ENCODE results near the gene KLK1. TPM values are rescaled to one million over a fixed set of nuclear protein-coding genes. Genes with fewer than 3 reads are reported as not detected.
"Not testable (repeated sequence)": the region's sequence is repeated elsewhere in the genome, so short reads cannot be mapped to it uniquely, and the experiment has no call there.

Gene KLK1
- total RNA-seq, 1 experiment from 2014 or later: not detected

DNA sequence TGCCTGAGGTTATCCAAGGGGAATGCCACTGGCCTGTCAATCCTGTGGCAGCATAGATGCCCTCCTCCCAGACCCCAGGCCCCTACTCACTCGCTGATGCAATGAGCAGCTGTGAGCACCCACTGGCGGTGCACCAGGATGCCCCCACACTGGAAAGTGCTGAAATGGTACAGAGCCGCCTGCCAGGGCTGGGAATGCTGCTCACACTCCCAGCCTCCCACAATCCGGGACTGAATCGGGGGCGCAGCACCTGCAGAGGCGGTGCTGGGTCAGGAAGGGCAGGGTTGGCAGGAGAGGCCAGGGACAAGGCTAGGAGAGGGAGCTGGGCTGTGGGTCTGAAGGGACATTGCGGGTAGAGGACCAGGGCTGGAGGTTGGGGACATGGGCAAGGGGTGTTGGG is 2.0 kb downstream of the KLK1 start:
- Histone ChIP-seq H3K27me3 (peaks cover 58% of the 10 kb centered on the region), H3K36me3 (no peaks in the 10 kb centered on the region), H3K4me3 (no peak overlapping the region), H3K9me3 (no peaks in the 10 kb centered on the region)
- no peak for DNase-seq

DNA sequence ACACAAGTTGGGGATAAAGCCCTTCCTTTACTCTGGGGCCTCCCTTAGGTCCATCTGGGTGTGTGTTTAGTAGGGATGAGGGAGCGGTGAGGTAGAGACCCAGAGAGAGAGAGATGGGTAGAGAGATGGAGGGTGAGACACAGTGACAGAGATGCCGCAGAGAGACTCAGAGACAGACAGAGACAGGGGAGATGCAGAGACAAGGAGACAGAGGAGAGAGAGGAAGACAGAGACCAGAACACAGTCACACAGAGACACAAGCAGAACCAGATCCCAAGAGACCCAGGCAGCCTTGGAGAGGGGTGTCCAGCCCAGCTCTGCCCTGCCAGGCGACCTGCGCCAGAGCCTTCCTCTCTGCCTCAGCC is 2.4 kb downstream of the KLK1 start:
- H3K36me3 ChIP-seq: no peaks in the 10 kb centered on the region
- H3K9me3 ChIP-seq: no peaks in the 10 kb centered on the region
- DNase-seq: no peak
- no peak overlapping the region for H3K4me3 ChIP-seq
- peaks cover 54% of the 10 kb centered on the region for H3K27me3 ChIP-seq

DNA sequence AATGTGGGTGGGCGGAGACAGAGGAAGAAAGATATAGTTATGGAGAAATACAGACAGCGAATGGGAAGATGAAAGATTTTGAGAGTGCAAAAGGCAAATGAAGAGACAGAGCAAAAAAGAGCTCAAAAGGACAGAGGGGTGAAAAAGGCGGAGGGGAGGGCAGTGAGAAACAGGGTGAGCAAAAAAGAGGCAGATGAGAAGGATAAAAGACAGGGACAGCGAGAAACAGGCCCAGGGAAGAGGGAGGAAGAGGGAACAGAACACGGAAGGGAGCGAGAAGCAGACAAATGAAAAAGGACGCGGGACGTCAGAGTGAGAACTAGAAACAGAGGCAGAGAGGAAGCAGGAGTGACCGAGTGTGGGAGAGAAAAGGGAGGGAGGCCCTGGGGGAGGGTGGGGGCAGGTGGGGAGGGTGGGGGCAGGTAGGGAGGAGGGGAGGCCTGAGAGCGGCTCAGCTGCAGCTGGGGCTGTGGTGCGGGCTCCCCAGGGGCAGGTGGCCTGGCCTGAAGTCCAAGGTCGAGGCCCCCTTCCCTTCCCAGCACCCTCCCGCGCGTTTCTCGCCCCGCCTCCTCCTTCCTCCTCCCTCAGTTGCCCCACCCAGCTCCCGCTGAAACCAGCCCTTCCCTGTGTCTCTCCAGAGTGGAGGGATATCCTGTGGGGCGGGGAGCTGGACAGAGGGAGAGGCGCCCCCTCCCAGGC is 2.9 kb downstream of the KLK1 start:
- no peaks in the 10 kb centered on the region for H3K36me3 ChIP-seq
- H3K4me3 ChIP-seq: no peak overlapping the region
- H3K9me3 ChIP-seq: peaks cover under 1% of the 10 kb centered on the region; the same call in 1 of the 2 replicates
- H3K27me3 ChIP-seq: peaks cover 52% of the 10 kb centered on the region
- no peak for DNase-seq

- Histone ChIP-seq H3K27me3 (peaks cover 53% of the 10 kb centered on the region), H3K9me3 (peaks cover 7% of the 10 kb centered on the region; the same call in 1 of the 2 replicates), H3K4me3 (no peak overlapping the region), H3K36me3 (no peaks in the 10 kb centered on the region)
- no peak for DNase-seq
Measured at GRCh38 chr19:50820086-50820485, 3.5 kb downstream of the KLK1 start.

DNA sequence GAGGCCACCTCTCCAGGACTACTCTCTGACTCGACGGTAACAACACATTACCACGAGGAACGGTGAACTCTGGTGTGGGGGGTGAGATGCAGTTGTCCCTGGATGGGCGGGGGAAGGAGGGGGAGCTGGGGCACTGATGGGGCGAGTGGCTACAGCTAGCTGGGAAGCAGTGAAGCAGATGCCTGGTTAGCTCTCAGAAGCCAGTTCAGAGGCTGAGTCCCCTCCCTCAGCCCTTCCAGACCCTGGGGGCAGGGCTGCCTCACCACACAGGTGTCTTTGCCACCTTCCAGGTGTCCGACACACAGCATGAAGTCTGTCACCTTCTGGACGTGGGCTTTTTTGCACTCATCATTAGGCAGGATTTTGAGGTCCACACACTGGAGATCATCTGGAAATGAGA is 4.0 kb downstream of the KLK1 start:
- Histone ChIP-seq H3K9me3 (peaks cover 7% of the 10 kb centered on the region; the same call in 1 of the 2 replicates), H3K4me3 (no peak overlapping the region), H3K27me3 (peaks cover 54% of the 10 kb centered on the region), H3K36me3 (no peaks in the 10 kb centered on the region)
- no peak for DNase-seq

DNA sequence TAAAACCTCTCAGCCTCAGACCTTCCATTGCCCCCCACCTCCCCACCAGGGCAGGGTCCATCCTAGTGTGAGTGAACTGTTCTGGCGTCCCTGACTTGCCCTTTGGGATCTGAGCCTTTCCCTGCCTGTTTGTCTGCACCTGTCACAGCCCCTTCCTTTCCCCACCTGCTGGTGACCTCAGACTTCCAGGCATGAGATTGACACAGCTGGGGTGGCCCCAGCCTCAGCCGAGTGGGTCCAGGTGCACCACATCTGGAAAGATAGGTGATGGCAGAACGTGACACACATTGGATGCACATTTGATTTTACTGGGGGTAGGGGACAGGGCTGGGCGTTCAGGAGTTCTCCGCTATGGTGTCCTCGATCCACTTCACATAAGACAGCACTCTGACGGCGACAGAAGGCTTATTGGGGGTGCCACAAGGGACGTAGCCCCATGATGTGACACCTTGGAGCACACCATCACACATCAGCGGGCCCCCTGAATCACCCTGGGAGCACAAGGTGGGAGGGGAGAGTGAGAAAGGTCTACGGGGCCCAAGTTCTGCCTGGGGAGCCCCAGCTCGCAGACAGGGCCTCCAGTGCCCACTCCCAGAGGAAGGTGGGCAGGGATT is 4.6 kb downstream of the KLK1 start:
- Histone ChIP-seq H3K4me3 (no peak overlapping the region), H3K9me3 (peaks cover 7% of the 10 kb centered on the region; the same call in 1 of the 2 replicates), H3K36me3 (no peaks in the 10 kb centered on the region), H3K27me3 (peaks cover 50% of the 10 kb centered on the region)
- no peak for DNase-seq

DNA sequence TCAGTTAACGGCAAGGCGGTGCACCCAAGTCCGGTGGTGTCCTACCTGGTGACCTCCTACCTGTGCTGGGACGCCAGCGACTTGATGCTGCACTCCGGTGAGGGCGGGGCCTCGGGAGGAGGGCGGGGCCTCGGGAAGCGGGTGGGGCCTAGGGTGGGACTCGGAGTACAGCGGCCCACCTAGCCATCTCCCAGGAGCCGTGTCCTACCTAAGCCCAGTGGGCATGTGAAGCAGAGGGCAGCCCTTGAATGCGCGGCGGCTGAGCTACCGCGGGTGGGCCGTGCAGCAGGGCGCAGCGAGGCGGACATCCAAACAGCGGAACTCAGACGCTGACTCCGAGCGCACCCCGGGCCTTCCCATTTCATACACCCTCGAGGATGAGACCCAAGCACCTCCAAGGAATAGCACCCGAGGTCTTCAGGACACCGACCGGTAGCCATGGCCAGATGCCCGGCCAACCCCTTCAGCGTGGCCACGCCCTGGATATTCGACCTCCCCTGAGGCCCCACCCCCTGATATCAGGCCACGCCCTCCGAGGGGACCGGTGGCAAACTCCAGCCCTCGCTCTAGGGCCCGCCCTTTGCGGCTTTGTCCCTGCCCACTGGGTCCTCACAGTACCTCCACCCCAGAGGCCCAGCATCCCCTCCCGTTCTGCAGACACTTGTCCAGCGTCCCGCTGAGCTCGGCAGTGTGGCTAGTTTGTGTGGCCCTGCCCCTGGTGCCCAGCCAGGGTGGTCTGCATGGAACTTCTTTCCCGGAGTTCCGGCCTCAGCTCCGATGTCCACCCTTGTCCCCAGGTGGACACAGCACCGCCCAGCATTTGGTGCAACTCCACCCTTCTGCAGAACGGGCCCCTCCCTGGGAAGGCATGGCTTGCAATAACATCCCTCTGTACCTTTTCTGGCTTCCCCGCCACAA is 5.4 kb downstream of the KLK1 start:
- DNase-seq: peak; percentile 49
- Histone ChIP-seq H3K36me3 (no peaks in the 10 kb centered on the region), H3K27me3 (peaks cover 50% of the 10 kb centered on the region), H3K4me3 (no peak overlapping the region), H3K9me3 (peaks cover 7% of the 10 kb centered on the region; the same call in 1 of the 2 replicates)

- no peak for DNase-seq
- Histone ChIP-seq H3K27me3 (peaks cover 37% of the 10 kb centered on the region), H3K36me3 (no peaks in the 10 kb centered on the region), H3K4me3 (no peak overlapping the region), H3K9me3 (peaks cover 7% of the 10 kb centered on the region; the same call in 1 of the 2 replicates)
Measured at GRCh38 chr19:50815439-50815838, 8.1 kb downstream of the KLK1 start.

GRCh38 chr19:50814883-50815282 is 8.7 kb downstream of the KLK1 start:
- H3K36me3 ChIP-seq: no peaks in the 10 kb centered on the region
- peaks cover 31% of the 10 kb centered on the region for H3K27me3 ChIP-seq
- H3K9me3 ChIP-seq: peaks cover 7% of the 10 kb centered on the region; the same call in 1 of the 2 replicates
- DNase-seq: no peak
- no peak overlapping the region for H3K4me3 ChIP-seq

- H3K36me3 ChIP-seq: no peaks in the 10 kb centered on the region
- no peak for DNase-seq
- H3K27me3 ChIP-seq: peaks cover 11% of the 10 kb centered on the region
- H3K4me3 ChIP-seq: no peak overlapping the region
- H3K9me3 ChIP-seq: peaks cover 7% of the 10 kb centered on the region; the same call in 1 of the 2 replicates
Measured at GRCh38 chr19:50812474-50812873, 11.1 kb downstream of the KLK1 start.

DNA sequence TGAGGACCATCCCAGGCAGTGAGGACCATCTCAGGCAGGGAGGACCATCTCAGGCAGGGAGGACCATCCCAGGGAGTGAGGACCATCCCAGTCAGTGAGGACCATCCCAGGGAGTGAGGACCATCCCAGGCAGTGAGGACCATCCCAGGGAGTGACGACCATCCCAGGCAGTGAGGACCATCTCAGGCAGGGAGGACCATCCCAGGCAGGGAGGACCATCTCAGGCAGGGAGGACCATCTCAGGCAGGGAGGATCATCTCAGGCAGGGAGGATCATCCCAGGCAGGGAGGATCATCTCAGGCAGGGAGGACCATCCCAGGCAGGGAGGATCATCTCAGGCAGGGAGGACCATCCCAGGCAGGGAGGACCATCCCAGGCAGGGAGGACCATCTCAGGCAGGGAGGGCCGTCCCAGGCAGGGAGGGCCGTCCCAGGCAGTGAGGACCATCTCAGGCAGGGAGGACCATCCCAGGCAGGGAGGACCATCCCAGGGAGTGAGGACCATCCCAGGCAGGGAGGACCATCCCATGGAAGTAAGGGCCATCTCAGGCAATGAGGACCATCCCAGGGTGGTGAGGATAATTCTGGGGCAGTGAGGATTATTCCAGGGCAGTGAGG is 11.9 kb downstream of the KLK1 start:
- not testable (repeated sequence) for H3K36me3 ChIP-seq, H3K9me3 ChIP-seq, DNase-seq, H3K4me3 ChIP-seq
- peaks cover 11% of the 10 kb centered on the region for H3K27me3 ChIP-seq

DNA sequence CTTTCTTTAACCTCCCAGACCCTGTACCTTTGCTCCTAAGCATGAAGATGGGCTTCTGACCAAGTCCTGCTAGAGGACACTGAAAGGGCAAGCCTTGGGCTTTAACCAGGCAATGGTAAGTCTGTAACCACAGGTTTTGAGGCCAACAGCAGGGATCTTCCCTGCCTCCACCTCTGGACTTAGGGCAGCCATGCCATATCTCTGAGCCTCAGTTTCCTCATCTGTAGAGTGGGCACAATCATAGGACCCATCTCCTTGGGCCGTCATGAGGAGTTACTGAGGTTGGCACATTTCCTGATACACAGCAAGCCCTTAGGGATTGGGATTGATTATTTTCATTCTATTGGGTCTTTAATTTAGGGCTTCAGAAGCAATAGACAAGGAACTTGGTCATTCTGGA is 14.7 kb downstream of the KLK1 start:
- Histone ChIP-seq H3K36me3 (peaks cover 1% of the 10 kb centered on the region), H3K9me3 (no peaks in the 10 kb centered on the region), H3K27me3 (peaks cover 7% of the 10 kb centered on the region), H3K4me3 (no peak overlapping the region)
- no peak for DNase-seq

DNA sequence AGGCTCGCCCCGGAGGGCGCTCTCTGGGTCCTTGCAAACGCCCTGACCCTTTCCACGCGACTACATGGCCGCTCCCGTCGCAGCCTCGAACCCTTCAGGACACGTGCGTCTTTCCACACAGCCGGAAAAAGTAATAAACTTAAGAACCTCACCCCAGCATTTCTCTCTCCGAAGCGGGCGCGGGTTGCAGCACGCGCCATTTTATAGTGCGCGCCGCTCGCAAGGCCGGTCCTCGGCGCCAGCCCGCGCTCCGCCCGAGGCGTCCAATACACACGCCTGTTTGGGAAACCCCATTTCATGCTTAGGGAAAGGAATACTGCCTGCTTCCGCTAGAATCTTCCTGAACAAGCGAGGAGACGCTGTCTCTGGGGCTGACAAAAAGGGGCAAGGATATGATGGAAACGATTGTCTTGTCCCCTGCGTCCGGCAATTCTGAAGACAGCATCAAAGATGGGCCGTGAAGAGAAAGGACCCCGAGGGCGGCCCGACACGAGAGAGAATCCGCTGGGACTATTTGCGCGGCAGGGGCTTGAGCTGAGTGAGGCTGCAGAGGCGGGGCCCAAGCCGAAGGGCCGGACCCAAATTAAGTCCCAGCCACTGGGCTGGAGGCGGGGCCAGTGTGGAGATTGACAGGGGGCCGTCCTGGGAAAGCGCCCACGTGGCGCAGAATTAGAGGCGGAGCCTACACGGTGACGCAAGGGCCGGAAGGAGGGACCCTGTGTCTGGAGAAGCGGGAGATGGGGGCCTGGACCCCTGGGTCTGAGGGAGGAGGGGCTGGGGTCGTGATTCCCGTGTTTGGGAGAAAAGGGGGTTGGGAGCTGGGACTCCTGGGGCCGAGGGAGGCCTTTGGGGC is 18.9 kb downstream of the KLK1 start:
- DNase-seq: peak; percentile 100
- Histone ChIP-seq H3K27me3 (no peaks in the 10 kb centered on the region; the same call in none of the 2 replicates), H3K4me3 (peak overlapping the region; percentile 96), H3K9me3 (no peaks in the 10 kb centered on the region), H3K36me3 (peaks cover 41% of the 10 kb centered on the region)

GRCh38 chr19:50803633-50804419 is 19.8 kb downstream of the KLK1 start:
- Histone ChIP-seq H3K4me3 (peak overlapping the region; percentile 96), H3K9me3 (no peaks in the 10 kb centered on the region), H3K27me3 (no peaks in the 10 kb centered on the region; the same call in 1 of the 2 replicates), H3K36me3 (peaks cover 49% of the 10 kb centered on the region)
- DNase-seq: no peak

DNA sequence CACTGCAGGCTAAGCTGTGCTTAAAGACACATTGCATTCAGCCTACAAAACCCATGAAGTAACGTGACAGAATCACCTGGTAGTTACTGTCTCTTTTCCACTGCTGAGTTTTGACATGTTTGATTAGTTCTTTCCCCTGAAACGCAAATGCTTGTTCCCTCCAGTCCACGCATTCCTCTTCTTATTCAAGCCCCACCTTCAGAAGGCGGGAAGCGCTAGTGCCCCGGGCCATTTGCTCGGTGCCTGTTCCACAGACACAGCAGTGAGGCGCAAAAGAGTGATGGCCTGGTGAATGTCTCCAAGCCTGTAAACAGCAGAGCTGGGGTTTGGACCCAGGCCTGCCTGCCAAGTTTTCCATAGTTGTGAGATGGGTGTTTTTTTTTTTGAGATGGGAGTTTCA is 22.5 kb downstream of the KLK1 start:
- H3K9me3 ChIP-seq: no peaks in the 10 kb centered on the region
- H3K36me3 ChIP-seq: peaks cover 77% of the 10 kb centered on the region
- DNase-seq: no peak
- H3K4me3 ChIP-seq: no peak overlapping the region
- H3K27me3 ChIP-seq: no peaks in the 10 kb centered on the region
